IPS DF 4.7 (cell line): Measurements from ENCODE around the gene UTF1.

Experiments
- DNase-seq: peaks from one replicate; pipeline ENCODE4 v3.0.0-alpha.2; 2013; ENCODE audit warnings: low spot score; ENCODE audit errors: extremely low read depth

Gene UTF1, protein sequence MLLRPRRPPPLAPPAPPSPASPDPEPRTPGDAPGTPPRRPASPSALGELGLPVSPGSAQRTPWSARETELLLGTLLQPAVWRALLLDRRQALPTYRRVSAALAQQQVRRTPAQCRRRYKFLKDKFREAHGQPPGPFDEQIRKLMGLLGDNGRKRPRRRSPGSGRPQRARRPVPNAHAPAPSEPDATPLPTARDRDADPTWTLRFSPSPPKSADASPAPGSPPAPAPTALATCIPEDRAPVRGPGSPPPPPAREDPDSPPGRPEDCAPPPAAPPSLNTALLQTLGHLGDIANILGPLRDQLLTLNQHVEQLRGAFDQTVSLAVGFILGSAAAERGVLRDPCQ

DNA sequence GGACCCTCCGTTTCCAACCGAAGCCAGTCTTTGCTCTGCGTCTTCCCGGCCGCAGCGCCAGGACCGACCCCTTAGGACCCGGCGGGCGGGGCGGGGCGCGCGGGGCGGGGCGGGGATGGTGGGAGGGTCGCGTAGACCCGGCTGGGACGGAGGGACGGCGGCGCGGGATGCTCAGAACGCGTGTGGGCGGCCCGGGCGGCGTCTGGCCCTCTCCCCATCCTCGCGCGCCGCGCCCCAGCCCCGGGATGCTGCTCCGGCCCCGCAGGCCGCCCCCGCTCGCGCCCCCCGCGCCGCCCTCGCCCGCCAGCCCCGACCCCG lies at the start of gene UTF1:
Gene UTF1, plus strand, starts transcription at position 174 of the 318 bp plus-strand sequence. Its CDS starts 72 bp downstream, at position 246.
- DNase-seq, result no peak

DNA sequence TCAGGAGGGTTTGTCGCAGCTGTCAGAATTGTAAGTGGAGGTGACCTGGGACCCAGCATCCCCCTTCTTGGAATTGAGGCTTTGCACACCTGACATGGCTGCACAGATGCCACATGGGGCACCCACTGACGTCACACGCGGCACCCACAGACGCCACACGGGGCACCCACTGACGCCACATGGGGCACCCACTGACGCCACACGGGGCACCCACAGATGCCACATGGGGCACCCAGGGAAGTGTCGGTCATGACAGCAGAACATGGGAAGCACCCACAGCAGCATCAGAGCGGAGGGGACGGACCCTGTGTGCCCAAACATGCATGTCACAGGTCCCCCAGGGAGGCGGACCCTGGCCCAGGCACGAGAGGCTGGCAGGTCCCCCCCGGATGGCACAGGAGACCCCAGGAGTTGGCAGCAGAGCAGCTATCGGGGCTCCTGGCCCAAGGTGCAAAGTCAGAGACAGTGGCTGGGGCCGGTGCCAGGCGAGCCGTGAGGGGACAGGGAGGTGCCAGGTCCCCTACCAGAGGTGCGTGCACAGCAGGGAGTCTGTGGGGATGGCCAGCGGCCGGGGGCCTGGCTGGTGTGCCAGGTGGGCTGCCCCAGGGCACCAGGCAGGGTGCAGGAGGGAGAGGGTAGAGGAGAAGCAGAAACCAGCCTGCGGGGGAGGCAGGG lies 48.9 kb upstream of the UTF1 start:
- no peak for DNase-seq

DNA sequence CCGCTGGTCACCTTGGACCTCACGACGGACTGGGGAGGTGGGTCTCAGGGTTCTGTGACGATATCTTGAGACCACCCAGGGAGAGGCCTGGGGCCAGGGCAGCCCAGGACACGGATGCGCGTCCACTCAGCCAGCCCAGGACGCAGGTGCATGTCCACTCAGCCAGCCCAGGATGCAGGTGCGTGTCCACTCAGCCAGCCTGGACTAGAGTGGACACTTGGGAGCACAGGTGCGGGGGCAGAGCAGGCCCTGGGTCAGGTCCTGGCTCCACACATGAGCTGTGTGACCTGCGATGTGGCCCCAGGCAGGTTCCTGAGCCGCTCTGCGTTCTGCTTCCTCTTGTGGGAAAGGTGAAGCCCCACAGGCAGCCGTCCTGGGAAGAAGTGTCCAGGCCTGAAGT lies 47.8 kb upstream of the UTF1 start:
- DNase-seq, result no peak

DNA sequence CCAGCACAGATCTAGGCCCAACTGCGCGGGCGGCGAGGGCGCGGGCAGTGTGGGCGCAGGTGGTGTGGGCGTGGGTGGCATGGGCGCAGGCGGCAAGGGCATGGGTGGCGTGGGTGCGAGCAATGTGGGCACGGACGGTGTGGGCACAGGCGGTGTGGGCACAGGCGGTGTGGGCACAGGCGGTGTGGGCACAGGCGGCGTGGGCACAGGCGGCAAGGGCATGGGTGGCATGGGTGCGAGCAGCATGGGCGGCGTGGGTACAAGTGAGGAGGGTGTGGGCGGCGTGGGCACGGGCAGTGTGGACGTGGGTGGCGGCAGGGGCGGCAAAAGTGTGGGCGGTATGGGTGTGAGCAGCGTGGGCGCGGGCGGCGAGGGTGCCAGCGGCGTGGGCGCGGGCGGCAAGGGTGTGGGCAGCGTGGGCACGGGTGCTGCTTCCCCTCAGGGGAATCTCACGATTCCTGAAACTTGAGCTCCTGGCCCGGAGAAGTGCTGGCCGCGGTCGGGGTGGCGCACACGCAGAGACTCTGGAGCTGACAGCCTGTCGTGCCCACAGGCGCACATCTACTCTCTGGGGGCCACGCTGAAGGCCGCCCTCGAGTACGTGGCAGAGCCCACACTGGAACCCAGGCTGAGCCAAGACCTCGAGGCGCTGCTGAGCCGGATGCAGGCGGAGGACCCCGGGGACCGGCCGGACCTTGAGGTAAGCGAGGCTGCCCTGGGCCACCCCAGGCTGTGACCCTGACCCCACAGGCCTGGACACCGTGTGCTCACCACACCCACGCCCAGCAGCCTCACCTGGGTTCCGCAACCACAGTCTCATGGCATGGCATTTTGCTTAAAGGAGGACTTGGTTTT lies 47.0 kb upstream of the UTF1 start:
- no peak for DNase-seq

DNA sequence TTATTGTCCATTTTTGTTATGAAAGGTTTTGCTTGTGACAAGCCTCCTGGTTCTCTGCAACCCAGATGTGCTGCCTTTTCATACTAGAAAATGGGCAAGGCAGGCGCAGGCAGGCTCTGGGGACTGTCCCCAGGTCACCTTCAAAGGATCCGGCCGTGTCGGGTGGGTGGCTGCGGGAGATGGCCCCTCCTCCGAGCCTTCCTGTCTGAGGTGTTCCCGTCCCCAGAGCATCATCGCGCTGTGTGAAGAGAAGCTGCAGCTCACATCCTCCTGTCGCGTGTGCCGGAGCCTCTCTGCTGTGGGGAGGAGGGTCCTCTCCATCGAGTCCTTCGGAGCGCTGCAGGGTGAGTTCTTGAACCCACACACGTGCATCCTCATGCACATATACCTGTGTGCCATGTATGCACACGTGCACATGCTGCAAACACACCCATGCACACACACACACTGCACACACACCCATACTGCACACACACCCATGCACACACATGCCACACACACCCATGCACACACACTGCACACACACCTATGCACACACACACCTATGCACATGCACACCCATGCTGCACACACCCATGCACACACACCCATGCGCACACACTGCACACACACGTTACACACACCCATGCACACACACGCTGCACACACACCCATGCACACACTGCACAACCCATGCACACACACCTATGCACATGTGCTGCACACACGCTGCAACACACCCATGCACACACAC lies 46.2 kb upstream of the UTF1 start:
- DNase-seq, result no peak

DNA sequence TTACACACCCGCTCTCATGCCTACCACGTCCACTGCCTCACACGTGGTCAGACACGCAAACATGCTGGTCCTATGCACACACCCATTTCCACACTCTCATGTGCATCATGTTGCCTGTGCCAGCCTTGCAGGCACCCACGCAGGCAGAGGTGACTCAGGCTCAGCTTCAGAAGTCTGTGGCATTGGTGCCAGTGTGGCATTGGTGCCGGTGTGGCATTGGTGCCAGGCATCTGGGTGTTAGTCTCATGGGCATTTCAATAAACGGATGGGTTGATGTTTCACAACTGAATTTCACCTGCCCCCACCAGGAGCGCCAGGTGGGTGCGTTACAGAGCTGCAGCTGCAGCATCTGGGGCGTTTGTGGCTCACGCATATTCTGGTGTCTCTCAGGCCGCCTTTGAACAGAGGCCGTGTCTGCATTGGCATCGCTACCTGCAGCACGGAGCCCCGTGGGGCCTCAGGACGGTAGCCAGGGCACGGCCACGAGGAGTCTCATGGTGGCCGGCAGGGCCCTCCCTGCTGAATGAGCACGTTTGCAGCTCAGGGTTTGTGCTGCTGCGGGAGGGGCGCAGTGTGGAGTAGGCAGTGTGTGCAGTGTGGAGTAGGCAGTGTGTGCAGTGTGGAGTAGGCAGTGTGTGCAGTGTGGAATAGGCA lies 45.3 kb upstream of the UTF1 start:
- no peak for DNase-seq

DNA sequence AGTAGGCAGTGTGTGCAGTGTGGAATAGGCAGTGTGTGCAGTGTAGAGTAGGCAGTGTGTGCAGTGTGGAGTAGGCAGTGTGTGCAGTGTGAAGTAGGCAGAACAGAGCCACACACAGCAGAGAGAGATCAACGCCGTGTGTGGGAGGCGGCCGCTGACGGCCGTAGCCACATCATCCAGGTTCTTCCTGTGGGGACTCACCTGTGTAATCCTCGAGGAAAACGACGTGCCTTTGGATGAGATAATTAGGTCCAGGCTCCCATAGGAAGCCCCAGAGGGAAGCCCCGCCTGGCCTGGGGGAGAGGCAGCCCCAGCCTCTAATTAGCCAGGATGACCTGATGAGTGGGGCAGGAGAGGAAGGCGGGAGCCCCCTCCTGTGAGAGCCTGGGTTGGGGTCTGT lies 44.6 kb upstream of the UTF1 start:
- DNase-seq, result no peak

DNA sequence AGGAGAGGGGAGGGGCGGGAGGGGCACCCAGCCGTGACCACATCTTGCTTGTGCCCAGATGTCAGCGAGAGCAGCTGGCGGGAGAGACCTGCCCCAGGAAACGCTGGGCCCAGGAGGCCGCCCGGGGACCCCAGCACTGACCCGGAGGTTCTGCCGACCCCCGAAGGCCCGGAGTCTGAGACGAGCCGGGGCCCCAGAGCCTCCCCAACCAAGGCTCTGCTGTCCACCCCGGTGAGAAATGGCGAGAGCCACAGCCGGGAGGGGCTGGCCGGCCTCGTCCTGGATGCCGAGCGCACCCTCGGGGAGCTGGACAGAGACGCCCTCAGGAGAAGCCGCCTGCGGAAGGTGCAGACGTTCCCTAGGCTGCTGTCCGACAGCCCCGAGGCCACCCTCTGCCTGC lies 44.1 kb upstream of the UTF1 start:
- DNase-seq, result no peak

DNA sequence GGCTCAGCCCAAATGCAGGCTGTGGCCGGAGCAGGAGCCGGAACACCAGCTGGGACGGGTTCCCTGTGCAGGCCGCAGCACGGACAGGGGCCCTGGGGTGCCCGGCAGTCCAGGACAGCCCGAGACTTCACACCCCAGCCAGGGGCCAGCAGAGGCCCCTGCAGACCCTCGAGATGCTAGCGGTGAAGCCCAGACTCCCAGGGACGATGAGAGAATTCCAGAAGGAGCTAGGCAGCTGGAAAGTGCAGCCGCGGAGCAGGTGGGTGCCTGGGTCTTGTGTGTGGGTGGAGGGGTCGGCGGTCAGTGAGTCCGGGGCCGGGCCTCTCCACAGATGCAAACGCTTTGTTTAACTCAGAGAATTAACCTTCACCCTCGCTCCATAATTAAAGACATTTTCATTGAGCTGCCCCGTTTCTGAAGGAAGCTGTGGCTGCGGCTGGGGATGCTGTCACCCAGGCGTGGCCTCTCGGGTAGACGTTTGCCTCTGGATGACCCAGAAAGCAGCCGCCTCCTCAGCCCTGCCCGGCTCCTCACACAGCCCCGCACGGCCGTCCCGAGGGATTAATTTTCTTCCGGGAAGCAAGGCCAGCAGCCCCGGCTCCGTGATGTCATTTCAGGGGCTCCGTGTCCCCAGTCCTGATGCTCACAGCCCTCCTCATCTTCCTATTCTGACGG lies 43.5 kb upstream of the UTF1 start:
- no peak for DNase-seq

DNA sequence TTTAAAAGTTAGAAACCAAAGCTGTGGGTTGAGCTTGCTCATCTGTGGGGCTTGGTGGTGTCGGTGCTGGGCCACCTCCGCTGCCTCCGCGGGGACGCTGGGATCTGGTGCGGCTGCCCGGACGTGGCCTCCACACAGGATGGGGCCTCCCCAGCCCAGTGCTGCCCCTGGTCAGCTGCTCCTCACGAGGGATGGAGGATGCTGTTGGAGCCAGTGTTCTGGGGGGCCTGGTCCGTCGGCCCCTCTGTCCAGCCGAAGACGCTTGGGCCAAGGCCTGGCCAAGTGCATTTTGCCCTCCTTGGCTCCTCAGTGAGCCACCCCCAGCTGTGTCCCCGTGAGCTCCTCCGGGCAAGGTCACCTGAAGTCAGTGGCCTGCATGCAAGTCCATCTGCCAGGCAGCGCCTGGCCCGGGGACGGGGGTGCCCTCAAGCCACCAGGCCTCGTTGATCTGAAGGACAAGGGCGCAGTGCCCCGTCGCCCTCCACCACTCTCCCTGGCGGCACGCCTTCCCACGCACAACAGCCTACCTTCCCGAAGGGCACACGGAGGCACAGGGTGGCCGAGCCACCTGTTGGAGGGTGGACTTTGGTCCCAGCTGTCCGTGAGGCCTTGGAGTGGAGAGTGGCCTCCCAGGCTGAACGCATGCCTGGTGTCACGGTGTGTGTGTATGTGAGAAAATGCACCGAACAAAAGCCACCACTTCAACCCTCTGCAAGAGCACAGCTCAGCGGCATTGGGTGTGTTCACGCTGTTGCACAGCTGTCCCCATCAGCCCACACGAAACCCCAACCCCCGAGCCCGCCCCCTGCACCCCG lies 42.7 kb upstream of the UTF1 start:
- no peak for DNase-seq

DNA sequence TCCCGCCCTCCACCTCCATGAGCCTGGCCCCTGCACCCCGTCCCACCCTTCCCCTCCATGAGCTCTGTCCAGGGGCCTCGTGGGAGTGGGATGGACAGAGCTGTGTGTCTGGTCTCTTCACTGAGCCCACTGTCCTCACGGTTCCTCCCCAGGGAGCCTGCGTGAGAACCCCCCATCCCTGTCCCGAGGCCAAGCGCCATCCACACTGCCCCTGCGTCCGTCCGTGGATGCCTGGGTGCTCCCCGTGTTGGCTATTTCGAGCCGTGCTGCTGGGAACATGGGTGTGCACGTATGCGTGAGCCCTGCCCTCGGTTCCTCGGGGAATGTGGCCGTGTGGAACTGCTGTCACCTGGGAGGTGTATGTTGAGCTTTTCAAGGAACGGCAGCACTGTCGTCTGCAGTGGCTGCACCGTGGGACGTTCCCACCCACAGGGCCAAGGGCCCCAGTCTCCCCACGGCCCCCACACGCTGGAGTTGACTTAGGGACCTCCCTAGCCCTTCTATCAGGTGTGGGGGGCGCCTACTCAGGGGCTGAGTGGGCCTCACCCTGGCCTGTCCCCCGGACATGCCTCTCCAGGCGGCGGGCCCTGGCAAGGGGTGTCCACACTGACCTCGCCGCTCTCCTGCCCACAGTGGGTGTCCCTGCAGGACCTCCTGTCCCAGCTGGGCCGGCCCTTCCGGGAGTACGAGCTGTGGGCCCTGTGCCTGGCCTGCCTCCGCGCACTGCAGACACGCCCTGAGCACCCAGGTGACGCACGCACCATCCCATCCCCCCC lies 41.9 kb upstream of the UTF1 start:
- no peak for DNase-seq

DNA sequence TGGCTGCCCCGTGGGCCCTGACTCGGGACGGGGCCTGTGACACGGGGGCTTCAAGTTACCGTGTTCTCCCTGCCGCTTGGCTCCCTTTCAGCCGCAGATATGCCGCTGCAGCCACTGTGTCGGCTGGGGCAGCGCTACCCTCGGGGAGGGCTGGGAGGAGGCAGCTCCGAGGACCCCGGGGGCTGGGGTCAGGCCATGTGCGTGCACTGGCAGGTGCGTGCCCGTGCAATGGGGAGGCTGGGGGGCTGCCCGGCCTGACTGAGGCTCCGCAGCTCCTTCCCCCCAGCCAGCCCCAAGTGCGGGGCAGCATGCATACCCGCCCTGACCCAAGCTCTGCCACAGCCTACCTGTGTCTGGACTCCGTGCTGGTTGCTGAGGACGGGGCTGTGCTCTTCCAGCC lies 40.8 kb upstream of the UTF1 start:
- DNase-seq, result no peak

DNA sequence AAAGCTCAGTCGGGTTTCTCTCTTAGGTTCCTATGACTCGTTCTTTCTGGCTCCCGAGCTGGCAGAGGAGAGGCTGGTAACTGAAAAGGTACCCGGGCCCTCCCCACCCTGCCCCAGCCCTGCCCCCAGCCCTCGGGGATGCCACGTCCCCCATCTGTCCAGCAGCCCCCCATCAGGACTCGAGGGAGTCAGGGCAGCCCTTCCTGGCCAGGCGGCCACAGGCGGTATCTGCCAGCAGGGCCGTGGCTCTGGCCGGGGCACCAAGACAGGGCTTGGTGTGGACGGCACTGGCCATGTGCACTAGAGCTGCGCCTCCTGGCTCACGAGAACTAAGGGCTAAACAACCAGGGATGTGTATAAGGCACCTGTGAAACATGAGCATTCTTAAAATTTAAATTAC lies 40.3 kb upstream of the UTF1 start:
- no peak for DNase-seq

DNA sequence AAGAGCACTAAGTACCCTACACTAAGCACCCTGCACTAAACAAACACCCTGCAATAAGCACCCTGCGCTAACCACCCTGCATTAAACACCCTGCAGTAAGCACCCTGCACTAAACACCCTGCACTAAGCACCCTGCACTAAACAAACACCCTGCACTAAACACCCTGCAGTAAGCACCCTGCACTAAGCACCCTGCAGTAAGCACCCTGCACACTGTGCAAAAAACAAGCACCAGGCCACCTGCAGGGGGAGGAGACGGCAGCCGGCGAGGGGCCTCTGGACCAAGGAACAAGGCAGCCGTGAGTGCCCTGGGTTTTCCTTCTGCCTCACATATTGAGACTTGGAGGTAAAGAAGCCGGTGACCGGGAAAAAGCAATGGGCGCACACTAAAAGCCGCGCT lies 39.8 kb upstream of the UTF1 start:
- no peak for DNase-seq

DNA sequence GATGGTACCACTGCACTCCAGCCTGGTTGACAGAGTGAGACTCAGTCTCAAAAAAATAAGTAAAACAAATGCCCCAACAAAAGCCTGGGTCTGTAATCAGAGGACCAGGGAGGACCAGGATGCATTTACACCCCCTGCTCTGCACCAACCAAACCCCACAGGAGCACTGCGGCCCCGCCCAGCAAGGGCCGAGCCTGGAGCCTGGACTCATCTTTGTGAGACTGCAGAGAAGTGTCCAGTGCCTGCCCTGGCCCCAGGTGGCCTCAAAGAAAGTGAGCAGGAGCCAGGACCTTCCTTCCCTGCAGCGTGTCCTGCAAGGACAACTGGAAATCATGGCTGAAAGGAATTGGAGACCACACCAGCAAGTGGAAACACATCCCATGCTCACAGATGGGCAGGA lies 38.4 kb upstream of the UTF1 start:
- DNase-seq, result no peak

DNA sequence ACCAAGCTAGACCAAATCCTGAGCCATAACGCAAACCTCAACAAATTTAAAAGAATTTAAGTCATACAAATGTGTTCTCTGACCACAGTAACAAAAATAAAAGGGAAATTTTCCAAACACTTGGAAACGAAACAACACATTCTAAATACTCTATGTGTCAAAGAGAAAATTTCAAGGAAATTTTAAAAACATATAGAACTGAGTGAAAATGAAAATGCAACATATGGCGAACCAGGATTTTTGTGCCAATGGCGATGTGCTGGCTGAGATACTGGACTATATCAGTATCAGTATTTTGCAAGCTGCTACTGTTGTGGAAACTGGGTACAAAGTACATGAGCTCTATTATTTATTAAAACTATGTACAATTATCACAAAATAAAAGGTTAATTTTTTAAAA lies 35.9 kb upstream of the UTF1 start:
- DNase-seq, result no peak

DNA sequence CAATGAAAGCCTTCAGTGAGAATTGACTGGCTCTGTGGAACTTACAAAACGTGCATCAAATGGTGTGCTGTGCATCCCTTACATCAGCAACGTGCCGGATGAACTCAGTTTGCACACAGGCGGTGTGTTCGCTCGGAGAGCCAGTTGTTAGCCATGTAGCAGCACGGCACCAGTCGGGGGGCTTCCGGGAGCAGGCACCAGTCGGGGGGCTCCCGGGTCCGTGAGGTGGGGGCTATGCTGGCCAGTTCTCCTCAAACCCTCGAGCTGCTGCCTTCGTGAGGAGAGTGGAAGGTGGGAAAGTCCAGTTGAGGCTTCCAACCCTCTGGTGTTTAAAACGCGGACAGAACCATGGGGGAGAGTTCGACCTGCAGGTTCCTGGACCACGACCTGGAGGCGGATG lies 34.9 kb upstream of the UTF1 start:
- DNase-seq, result no peak

DNA sequence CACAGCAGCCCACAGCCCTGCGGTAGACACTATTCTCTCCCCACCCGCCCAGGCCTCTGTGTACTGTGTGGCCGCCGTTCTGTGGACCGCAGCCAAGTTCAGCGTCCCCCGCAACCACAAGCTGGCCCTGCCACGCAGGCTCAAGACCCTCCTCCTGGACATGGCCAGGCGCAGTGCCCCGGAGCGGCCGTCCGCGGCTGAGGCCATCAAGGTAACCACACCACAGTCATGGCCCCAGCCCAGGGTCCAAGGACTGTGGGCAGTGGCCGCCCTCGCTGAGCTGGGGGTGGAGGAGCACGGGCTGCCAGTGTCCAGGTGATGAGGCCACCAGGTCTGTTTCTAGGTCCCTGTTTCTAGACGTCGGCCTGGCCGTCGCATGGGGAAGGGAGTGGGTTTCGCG lies 34.4 kb upstream of the UTF1 start:
- no peak for DNase-seq
